SK-N-SH treated with all-trans-retinoic acid at 6 μM for 48 hours (cell line): ENCODE data around the gene PTPDC1.

Source experiments
- SNAI2 ChIP-seq: fragments of 250-450 bp; sonication (Bioruptor Pico); IDR thresholded peaks from 2 replicates; pipeline ENCODE4 v1.5.0; 2020; ENCODE audit warnings: mild to moderate bottlenecking, moderate library complexity
- TCF4 ChIP-seq: fragments of 250-450 bp; sonication (Bioruptor Pico); IDR thresholded peaks from 2 replicates; pipeline ENCODE4 v1.8.0; 2021; ENCODE audit warnings: mild to moderate bottlenecking, moderate library complexity, borderline replicate concordance

- TF ChIP-seq TCF4 (CRISPR knock-in tag) (no peak), SNAI2 (CRISPR knock-in tag) (no peak)
Measured at GRCh38 chr9:94097788-94098414, 13.6 kb downstream of the PTPDC1 start.
